SK-N-SH treated with all-trans-retinoic acid at 6 μM for 48 hours (cell line): ENCODE measurements around the gene TPH2.

Source experiments
- ATAC-seq: fragments of 200-7000 bp; cut with Tn5 transposase; 3 replicates; pipeline ENCODE4 v1.9.1; 2020; ENCODE audit warnings: mild to moderate bottlenecking, moderate library complexity
- ARNTL ChIP-seq: fragments of 450-650 bp; formaldehyde crosslinking; IDR thresholded peaks from 2 replicates; pipeline ENCODE4 v1.5.0; 2020; ENCODE audit warnings: low read depth, mild to moderate bottlenecking, moderate library complexity, borderline replicate concordance
- BACH2 ChIP-seq: fragments of 250-450 bp; sonication (Bioruptor Pico); IDR thresholded peaks from 2 replicates; pipeline ENCODE4 v1.9.0; 2021; ENCODE audit warnings: mild to moderate bottlenecking, borderline replicate concordance
- GLIS3 ChIP-seq: fragments of 250-450 bp; sonication (Bioruptor Pico); IDR thresholded peaks from 2 replicates; pipeline ENCODE4 v1.5.0; 2020; ENCODE audit warnings: mild to moderate bottlenecking, moderate library complexity
- ISL1 ChIP-seq: fragments of 250-450 bp; sonication (Bioruptor Pico); IDR thresholded peaks from 2 replicates; pipeline ENCODE4 v2.1.2; 2022; ENCODE audit warnings: mild to moderate bottlenecking, moderate library complexity
- PPARA ChIP-seq: fragments of 250-450 bp; sonication (Bioruptor Pico); IDR thresholded peaks from 2 replicates; pipeline ENCODE4 v1.5.0; 2020; ENCODE audit warnings: mild to moderate bottlenecking, borderline replicate concordance
- RARB ChIP-seq: fragments of 250-450 bp; sonication (Bioruptor Pico); IDR thresholded peaks from 2 replicates; pipeline ENCODE4 v1.8.0; 2021; ENCODE audit warnings: mild to moderate bottlenecking, moderate library complexity
- TCF4 ChIP-seq: fragments of 250-450 bp; sonication (Bioruptor Pico); IDR thresholded peaks from 2 replicates; pipeline ENCODE4 v1.8.0; 2021; ENCODE audit warnings: mild to moderate bottlenecking, moderate library complexity, borderline replicate concordance
- TOX ChIP-seq: fragments of 250-450 bp; sonication (Bioruptor Pico); IDR thresholded peaks from 2 replicates; pipeline ENCODE4 v1.8.0; 2021; ENCODE audit warnings: mild to moderate bottlenecking, moderate library complexity, borderline replicate concordance
- ZC3H10 ChIP-seq: fragments of 250-450 bp; sonication (Bioruptor Pico); IDR thresholded peaks from 2 replicates; pipeline ENCODE4 v1.5.1; 2021; ENCODE audit warnings: mild to moderate bottlenecking, moderate library complexity
- ZFP3 ChIP-seq: fragments of 250-450 bp; sonication (Bioruptor Pico); IDR thresholded peaks from 2 replicates; pipeline ENCODE4 v1.5.0; 2020; ENCODE audit warnings: mild to moderate bottlenecking, moderate library complexity
- ZFP30 ChIP-seq: fragments of 450-650 bp; formaldehyde crosslinking; IDR thresholded peaks from 2 replicates; pipeline ENCODE4 v1.5.0; 2022; ENCODE audit warnings: mild to moderate bottlenecking, moderate library complexity
- ZNF565 ChIP-seq: fragments of 450-650 bp; formaldehyde crosslinking; conservative IDR thresholded peaks from 2 replicates; pipeline ENCODE4 v1.5.0; 2020; ENCODE audit warnings: low read depth, mild to moderate bottlenecking, moderate library complexity
- ZNF70 ChIP-seq: fragments of 450-650 bp; formaldehyde crosslinking; IDR thresholded peaks from 2 replicates; pipeline ENCODE4 v1.5.0; 2020; ENCODE audit warnings: mild to moderate bottlenecking, moderate library complexity
- ZNF8 ChIP-seq: fragments of 450-650 bp; formaldehyde crosslinking; IDR thresholded peaks from 2 replicates; pipeline ENCODE4 v1.5.0; 2020; ENCODE audit warnings: mild to moderate bottlenecking, moderate library complexity
- TF ChIP-seq, protein P1 (sequence below): fragments of 250-450 bp; sonication (Bioruptor Pico); IDR thresholded peaks from 2 replicates; pipeline ENCODE4 v1.5.1; 2021; ENCODE audit warnings: mild to moderate bottlenecking, moderate library complexity
- TF ChIP-seq, protein P2 (sequence below): fragments of 250-450 bp; sonication (Bioruptor Pico); IDR thresholded peaks from 2 replicates; pipeline ENCODE4 v1.5.0; 2020; ENCODE audit warnings: mild to moderate bottlenecking, moderate library complexity
- TF ChIP-seq, protein P3 (sequence below): fragments of 250-450 bp; sonication (Bioruptor Pico); IDR thresholded peaks from 2 replicates; pipeline ENCODE4 v1.8.0; 2021; ENCODE audit warnings: low read depth, mild to moderate bottlenecking, moderate library complexity, borderline replicate concordance
- TF ChIP-seq, protein P4 (sequence below): fragments of 250-450 bp; sonication (Bioruptor Pico); IDR thresholded peaks from 2 replicates; pipeline ENCODE4 v1.8.0; 2020; ENCODE audit warnings: mild to moderate bottlenecking, moderate library complexity, borderline replicate concordance
- TF ChIP-seq, protein P5 (sequence below): fragments of 250-450 bp; sonication (Bioruptor Pico); IDR thresholded peaks from 2 replicates; pipeline ENCODE4 v1.5.1; 2020; ENCODE audit warnings: low read depth, mild to moderate bottlenecking, moderate library complexity

The TPH2 gene

DNA sequence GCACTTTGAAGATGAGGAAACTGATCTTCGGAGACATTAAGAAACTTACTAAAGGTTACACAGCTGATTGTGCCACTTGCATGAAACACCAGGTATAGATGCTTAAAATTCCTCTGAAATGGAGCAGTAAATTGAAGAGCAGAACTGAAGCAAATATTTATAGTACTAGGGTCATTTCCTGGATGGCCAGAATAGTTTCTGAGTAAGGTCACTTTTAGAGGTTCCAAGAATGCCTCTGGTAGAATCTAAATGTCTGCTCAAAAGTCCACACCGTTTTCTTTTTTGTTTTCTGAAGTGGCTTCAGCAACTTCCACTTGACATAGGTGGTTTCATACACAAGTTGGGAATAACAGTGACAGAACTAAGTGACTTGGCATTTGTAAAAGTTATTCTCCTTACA is 19.4 kb downstream of the TPH2 start:
- no peak for TF ChIP-seq ZFP3 (CRISPR knock-in tag)
- ATAC-seq: no peak; the same call in 2 of the 3 replicates

DNA sequence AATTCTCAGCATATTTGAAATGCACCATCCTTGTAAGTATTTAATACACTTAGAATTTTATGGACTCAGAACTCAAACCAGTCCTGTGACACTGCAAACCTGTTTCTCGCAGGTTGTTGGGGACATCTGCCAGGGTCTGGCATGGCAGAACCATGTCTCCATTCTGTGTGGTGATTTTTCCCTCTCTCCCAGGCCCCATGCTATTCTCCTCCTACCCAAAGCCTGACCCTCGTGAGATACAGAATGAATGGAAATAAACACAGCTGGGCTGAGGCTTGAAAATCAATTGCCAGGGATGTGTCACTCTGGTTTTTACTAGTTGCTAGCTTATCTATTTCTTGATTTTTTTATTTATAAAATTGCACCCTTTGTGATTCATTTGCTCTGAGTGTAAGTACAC is 19.8 kb downstream of the TPH2 start:
- ATAC-seq: no peak
- TF ChIP-seq ARNTL (CRISPR knock-in tag) (no peak), ZNF565 (CRISPR knock-in tag) (no peak), TOX (CRISPR knock-in tag) (no peak), BACH2 (CRISPR knock-in tag) (no peak), ZNF70 (CRISPR knock-in tag) (no peak), ZC3H10 (no peak)
- TF ChIP-seq, protein P1, sequence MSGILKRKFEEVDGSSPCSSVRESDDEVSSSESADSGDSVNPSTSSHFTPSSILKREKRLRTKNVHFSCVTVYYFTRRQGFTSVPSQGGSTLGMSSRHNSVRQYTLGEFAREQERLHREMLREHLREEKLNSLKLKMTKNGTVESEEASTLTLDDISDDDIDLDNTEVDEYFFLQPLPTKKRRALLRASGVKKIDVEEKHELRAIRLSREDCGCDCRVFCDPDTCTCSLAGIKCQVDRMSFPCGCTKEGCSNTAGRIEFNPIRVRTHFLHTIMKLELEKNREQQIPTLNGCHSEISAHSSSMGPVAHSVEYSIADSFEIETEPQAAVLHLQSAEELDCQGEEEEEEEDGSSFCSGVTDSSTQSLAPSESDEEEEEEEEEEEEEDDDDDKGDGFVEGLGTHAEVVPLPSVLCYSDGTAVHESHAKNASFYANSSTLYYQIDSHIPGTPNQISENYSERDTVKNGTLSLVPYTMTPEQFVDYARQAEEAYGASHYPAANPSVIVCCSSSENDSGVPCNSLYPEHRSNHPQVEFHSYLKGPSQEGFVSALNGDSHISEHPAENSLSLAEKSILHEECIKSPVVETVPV: no peak

GRCh38 chr12:71958993-71959578 is 20.4 kb downstream of the TPH2 start:
- ATAC-seq: peak; percentile 28; the same call in 2 of the 3 replicates
- TF ChIP-seq ZNF565 (CRISPR knock-in tag): no peak
- TF ChIP-seq ZNF70 (CRISPR knock-in tag): no peak
- TF ChIP-seq PPARA: no peak
- TF ChIP-seq ZC3H10: no peak
- TF ChIP-seq ZFP30 (CRISPR knock-in tag): no peak
- TF ChIP-seq ZFP3 (CRISPR knock-in tag): no peak
- TF ChIP-seq, protein P2, sequence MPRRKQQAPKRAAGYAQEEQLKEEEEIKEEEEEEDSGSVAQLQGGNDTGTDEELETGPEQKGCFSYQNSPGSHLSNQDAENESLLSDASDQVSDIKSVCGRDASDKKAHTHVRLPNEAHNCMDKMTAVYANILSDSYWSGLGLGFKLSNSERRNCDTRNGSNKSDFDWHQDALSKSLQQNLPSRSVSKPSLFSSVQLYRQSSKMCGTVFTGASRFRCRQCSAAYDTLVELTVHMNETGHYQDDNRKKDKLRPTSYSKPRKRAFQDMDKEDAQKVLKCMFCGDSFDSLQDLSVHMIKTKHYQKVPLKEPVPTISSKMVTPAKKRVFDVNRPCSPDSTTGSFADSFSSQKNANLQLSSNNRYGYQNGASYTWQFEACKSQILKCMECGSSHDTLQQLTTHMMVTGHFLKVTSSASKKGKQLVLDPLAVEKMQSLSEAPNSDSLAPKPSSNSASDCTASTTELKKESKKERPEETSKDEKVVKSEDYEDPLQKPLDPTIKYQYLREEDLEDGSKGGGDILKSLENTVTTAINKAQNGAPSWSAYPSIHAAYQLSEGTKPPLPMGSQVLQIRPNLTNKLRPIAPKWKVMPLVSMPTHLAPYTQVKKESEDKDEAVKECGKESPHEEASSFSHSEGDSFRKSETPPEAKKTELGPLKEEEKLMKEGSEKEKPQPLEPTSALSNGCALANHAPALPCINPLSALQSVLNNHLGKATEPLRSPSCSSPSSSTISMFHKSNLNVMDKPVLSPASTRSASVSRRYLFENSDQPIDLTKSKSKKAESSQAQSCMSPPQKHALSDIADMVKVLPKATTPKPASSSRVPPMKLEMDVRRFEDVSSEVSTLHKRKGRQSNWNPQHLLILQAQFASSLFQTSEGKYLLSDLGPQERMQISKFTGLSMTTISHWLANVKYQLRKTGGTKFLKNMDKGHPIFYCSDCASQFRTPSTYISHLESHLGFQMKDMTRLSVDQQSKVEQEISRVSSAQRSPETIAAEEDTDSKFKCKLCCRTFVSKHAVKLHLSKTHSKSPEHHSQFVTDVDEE: no peak
- no peak for TF ChIP-seq TCF4 (CRISPR knock-in tag)
- TF ChIP-seq GLIS3 (CRISPR knock-in tag): no peak
- TF ChIP-seq, protein P3, sequence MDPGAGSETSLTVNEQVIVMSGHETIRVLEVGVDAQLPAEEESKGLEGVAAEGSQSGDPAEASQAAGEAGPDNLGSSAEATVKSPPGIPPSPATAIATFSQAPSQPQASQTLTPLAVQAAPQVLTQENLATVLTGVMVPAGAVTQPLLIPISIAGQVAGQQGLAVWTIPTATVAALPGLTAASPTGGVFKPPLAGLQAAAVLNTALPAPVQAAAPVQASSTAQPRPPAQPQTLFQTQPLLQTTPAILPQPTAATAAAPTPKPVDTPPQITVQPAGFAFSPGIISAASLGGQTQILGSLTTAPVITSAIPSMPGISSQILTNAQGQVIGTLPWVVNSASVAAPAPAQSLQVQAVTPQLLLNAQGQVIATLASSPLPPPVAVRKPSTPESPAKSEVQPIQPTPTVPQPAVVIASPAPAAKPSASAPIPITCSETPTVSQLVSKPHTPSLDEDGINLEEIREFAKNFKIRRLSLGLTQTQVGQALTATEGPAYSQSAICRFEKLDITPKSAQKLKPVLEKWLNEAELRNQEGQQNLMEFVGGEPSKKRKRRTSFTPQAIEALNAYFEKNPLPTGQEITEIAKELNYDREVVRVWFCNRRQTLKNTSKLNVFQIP: no peak

DNA sequence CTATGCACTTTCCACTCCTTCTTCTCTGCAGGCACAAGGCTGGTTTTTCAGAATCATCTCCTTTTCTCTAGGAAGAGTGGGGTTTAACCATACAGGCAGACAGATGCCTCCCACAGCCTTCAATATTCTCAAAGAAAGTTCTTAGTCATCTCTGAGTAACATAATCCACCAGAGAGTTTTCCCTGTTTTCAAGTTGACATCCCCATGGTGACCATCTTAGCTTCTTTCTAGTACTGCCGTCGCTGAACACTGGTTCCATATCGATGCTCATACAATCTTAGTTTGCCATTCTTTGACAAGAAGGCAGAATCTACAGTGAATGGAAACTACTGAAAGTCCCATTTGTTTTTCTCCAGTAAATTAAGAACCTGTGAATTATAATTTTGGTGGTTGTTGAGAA is 28.6 kb downstream of the TPH2 start:
- TF ChIP-seq, protein P1: no peak
- TF ChIP-seq, protein P4, sequence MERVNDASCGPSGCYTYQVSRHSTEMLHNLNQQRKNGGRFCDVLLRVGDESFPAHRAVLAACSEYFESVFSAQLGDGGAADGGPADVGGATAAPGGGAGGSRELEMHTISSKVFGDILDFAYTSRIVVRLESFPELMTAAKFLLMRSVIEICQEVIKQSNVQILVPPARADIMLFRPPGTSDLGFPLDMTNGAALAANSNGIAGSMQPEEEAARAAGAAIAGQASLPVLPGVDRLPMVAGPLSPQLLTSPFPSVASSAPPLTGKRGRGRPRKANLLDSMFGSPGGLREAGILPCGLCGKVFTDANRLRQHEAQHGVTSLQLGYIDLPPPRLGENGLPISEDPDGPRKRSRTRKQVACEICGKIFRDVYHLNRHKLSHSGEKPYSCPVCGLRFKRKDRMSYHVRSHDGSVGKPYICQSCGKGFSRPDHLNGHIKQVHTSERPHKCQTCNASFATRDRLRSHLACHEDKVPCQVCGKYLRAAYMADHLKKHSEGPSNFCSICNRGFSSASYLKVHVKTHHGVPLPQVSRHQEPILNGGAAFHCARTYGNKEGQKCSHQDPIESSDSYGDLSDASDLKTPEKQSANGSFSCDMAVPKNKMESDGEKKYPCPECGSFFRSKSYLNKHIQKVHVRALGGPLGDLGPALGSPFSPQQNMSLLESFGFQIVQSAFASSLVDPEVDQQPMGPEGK (CRISPR knock-in tag): no peak
- no peak for TF ChIP-seq ZFP3 (CRISPR knock-in tag)
- no peak for TF ChIP-seq ISL1 (CRISPR knock-in tag)
- no peak for TF ChIP-seq ZNF565 (CRISPR knock-in tag)
- TF ChIP-seq ZNF70 (CRISPR knock-in tag): no peak
- no peak for TF ChIP-seq ZFP30 (CRISPR knock-in tag)
- TF ChIP-seq TCF4 (CRISPR knock-in tag): no peak
- TF ChIP-seq, protein P5, sequence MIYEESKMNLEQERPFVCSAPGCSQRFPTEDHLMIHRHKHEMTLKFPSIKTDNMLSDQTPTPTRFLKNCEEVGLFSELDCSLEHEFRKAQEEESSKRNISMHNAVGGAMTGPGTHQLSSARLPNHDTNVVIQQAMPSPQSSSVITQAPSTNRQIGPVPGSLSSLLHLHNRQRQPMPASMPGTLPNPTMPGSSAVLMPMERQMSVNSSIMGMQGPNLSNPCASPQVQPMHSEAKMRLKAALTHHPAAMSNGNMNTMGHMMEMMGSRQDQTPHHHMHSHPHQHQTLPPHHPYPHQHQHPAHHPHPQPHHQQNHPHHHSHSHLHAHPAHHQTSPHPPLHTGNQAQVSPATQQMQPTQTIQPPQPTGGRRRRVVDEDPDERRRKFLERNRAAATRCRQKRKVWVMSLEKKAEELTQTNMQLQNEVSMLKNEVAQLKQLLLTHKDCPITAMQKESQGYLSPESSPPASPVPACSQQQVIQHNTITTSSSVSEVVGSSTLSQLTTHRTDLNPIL (CRISPR knock-in tag): no peak
- no peak for TF ChIP-seq PPARA
- no peak for TF ChIP-seq RARB (CRISPR knock-in tag)
- no peak for TF ChIP-seq ARNTL (CRISPR knock-in tag)
- no peak for TF ChIP-seq ZNF8
- TF ChIP-seq, protein P2: no peak
- ATAC-seq: no peak
